Measurements from ENCODE around the gene ZNF583. TPM values are rescaled to one million over a fixed set of nuclear protein-coding genes. Genes with fewer than 3 reads are reported as not detected.

The ZNF583 gene
- total and polyA plus RNA-seq, 2 of the 13 experiments (the other 11 are each of a cell fraction or from before 2014, with no cell fraction given): 0.65 to 5.3 TPM

GRCh38 chr19:56355517-56355916 lies 48.6 kb upstream of the ZNF583 start:
- ChIA-PET CTCF (ENCODE audit: low intra/inter-chr PET ratio, low total read pairs) (no interaction called here), POLR2A (interaction anchor here (0.5 to 0.9 kb wide), 2 partner anchors 13 to 45 kb away, joined by 3 to 4 read pairs; no protein-coding TSS in a partner anchor)
- intact Hi-C loops (cut with micrococcal nuclease; ENCODE audit: unreplicated experiment) (no loop called here), in situ Hi-C loops (cut with HindIII; ENCODE audit: extremely low pct_ligation_motif_present, low pct_unique_long_range_greater_than_20kb) (no loop called here)
- Histone ChIP-seq H3K4me2 (ENCODE audit: low read depth, low read length) (peak overlapping the region; percentile 35), H3K4me1 (ENCODE audit: insufficient read depth, low read length) (peaks cover 42% of the 10 kb centered on the region), H2AFZ (ENCODE audit: low read length) (no peak overlapping the region), H3K9me3 (ENCODE audit: low read length) (0 out of 2 replicates have a peak, but pooled peaks cover 19% of the 10 kb centered on the region), H3K4me3 (replicated peaks in 1 of 3; ENCODE audit: insufficient read depth in 1 of 3, low read depth in 2 of 3, low read length in 3 of 3) (peak overlapping the region in 1 of 3 experiments; percentile 28; a peak in 2 of 6 replicates), H3K36me3 (replicated peaks in 1 of 2; ENCODE audit: control insufficient read depth in 1 of 2, insufficient read depth in 2 of 2, low read length in 2 of 2) (no peaks in the 10 kb centered on the region), H4K20me1 (ENCODE audit: insufficient read depth, low read length) (no peaks in the 10 kb centered on the region), H3K79me2 (ENCODE audit: insufficient read depth, low read length) (no peaks in the 10 kb centered on the region), H3K27me3 (ENCODE audit: control insufficient read depth in 1 of 2, insufficient read depth in 2 of 2, low read length in 2 of 2) (no peaks in the 10 kb centered on the region), H3K27ac (ENCODE audit: extremely low read length, insufficient read depth, low read length) (peak overlapping the region; percentile 18), H3K9ac (ENCODE audit: insufficient read depth, low read depth, low read length) (no peak overlapping the region)
- ATAC-seq (peak; percentile 79), DNase-seq (ENCODE audit: low spot score) (peak; percentile 61), FAIRE-seq (peak; percentile 28)
- 0% methylated on average over 1 of the region's 1 CpG for WGBS (ENCODE audit: low lambda C conversion rate)
- BruUV-seq (replicated peaks): no TSS peak
- TF ChIP-seq EP300 (IDR thresholded peaks at IDR 0.05; ENCODE audit: low read depth in 2 of 2, low read length in 2 of 2): peak in 1 of 2 experiments; percentile 60; a peak in 2 of 4 replicates
- TF ChIP-seq EP300 (CRISPR knock-in tag; IDR thresholded peaks at IDR 0.05; ENCODE audit: borderline replicate concordance): no peak
- no peak for TF ChIP-seq ZNF225 (CRISPR knock-in tag; IDR thresholded peaks at IDR 0.05)
- TF ChIP-seq KMT2B (CRISPR knock-in tag; IDR thresholded peaks at IDR 0.05): 0 out of 2 replicates have a peak, but pooled peaks have one; percentile 11
- TF ChIP-seq FOXJ3 (CRISPR knock-in tag; IDR thresholded peaks at IDR 0.05; ENCODE audit: borderline replicate concordance): peak; percentile 72; the same call in 1 of the 2 replicates
- TF ChIP-seq NFIC (IDR thresholded peaks at IDR 0.05; ENCODE audit: low read length): peak; percentile 49; the same call in 1 of the 2 replicates
- peak; percentile 64 for TF ChIP-seq TCF7 (IDR thresholded peaks at IDR 0.05; ENCODE audit: low read depth)
- no peak for TF ChIP-seq SOX13 (IDR thresholded peaks at IDR 0.05)
- peak in 1 of 2 experiments; percentile 79; a peak in 2 of 4 replicates for TF ChIP-seq SOX13 (CRISPR knock-in tag; conservative IDR thresholded peaks at IDR 0.05 in 1 of 2, IDR thresholded peaks at IDR 0.05 in 1 of 2)
- TF ChIP-seq IRX3 (CRISPR knock-in tag; IDR thresholded peaks at IDR 0.05; ENCODE audit: borderline replicate concordance, low read depth): no peak
- peak; percentile 24; the same call in 1 of the 2 replicates for TF ChIP-seq SAP130 (CRISPR knock-in tag; IDR thresholded peaks at IDR 0.05; ENCODE audit: low read depth)
- no peak for TF ChIP-seq ZNF276 (CRISPR knock-in tag; IDR thresholded peaks at IDR 0.05; ENCODE audit: low read depth)
- peak; percentile 87 for TF ChIP-seq HNF1A (IDR thresholded peaks at IDR 0.05; ENCODE audit: low read depth)
- TF ChIP-seq HNF1A (CRISPR knock-in tag; IDR thresholded peaks at IDR 0.05; ENCODE audit: borderline replicate concordance): peak; percentile 86; the same call in 1 of the 2 replicates
- TF ChIP-seq ZGPAT (CRISPR knock-in tag; IDR thresholded peaks at IDR 0.05): 0 out of 2 replicates have a peak, but pooled peaks have one; percentile 28
- TF ChIP-seq ISL2 (CRISPR knock-in tag; IDR thresholded peaks at IDR 0.05): 0 out of 2 replicates have a peak, but pooled peaks have one; percentile 25
- TF ChIP-seq CEBPG (CRISPR knock-in tag; IDR thresholded peaks at IDR 0.05): 0 out of 2 replicates have a peak, but pooled peaks have one; percentile 37
- TF ChIP-seq ZNF558 (CRISPR knock-in tag; IDR thresholded peaks at IDR 0.05; ENCODE audit: borderline replicate concordance): no peak
- peak; percentile 27 for TF ChIP-seq GATAD2A (CRISPR knock-in tag; IDR thresholded peaks at IDR 0.05)

Measured in HepG2 (cell line).